ENCODE measurements around the gene LMBR1L. TPM values are rescaled to one million over a fixed set of nuclear protein-coding genes. Genes with fewer than 3 reads are reported as not detected.
A peak's percentile ranks its signal among the peaks of the same experiment; 100 is the strongest.
"Not testable (repeated sequence)": the region's sequence is repeated elsewhere in the genome, so short reads cannot be mapped to it uniquely, and the experiment has no call there.

LMBR1L gene, protein sequence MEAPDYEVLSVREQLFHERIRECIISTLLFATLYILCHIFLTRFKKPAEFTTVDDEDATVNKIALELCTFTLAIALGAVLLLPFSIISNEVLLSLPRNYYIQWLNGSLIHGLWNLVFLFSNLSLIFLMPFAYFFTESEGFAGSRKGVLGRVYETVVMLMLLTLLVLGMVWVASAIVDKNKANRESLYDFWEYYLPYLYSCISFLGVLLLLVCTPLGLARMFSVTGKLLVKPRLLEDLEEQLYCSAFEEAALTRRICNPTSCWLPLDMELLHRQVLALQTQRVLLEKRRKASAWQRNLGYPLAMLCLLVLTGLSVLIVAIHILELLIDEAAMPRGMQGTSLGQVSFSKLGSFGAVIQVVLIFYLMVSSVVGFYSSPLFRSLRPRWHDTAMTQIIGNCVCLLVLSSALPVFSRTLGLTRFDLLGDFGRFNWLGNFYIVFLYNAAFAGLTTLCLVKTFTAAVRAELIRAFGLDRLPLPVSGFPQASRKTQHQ
- polyA plus RNA-seq: 10 to 100 TPM; 22.5 to 38.7 (median 28.2) TPM

DNA sequence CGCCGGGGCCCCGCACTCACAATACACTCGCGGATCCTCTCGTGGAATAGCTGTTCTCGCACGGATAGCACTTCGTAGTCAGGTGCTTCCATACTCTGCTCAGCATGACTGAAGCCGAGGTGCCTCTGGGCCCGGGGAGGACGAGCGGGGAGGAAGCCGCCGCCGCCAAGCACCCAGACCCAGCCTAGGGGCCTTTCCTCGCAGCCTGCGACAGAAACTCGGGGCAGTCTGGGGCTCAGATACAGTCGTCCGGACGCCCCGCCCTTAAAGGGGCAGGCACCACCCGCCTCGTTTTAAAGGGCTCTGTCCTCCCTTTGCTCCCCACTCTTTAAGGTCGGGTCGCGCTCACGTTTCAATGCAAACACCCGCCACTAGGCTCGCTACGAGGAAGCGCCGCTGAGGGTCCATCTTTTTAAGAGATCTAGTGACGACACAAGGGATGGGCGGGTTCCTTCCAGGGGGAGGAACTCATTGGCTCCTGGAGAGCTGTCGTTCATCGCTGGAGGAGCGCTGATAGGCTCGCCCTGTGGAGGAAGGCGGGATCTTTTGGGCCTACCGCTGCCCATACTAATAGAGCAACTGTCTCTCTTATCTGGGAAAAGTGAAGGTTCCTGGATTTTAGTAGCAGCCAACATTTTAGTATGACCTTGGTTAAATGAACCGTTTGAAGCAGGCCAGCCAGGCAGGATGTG, at the start of gene LMBR1L:
Gene LMBR1L, minus strand, starts transcription at position 384 of the 692 bp plus-strand sequence. Its CDS starts 292 bp downstream, at position 92.
- H3K27ac ChIP-seq (ENCODE audit: low read depth, low read length): peak within 1 kb of the TSS; percentile 48
- 0% methylated on average over 43 of the region's 43 CpGs for WGBS, 3 donors

DNA sequence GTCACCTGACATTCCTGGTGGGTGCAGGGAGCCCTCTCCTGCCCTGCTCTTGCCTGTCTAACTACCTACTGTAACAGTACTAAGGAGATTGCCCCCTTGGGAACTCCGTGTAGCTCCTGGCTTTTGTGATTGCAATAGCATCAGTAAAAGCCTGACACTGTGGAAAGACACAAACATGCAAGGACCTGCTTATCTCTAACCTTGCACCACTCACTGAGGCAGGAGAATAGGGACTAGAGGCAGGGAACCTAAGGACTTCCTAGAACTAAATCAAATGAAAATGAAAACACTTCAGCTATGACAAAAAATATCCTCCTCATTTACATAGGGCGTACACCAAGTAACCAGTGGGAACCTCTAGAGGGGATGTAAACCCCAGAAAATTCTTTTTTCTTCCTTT, 49.8 kb upstream of the LMBR1L start:
- WGBS, 3 donors: 75 to 88% (median 84%) methylated on average over 2 of the region's 2 CpGs
- no peak overlapping the region for H3K27ac ChIP-seq (ENCODE audit: low read depth, low read length)

DNA sequence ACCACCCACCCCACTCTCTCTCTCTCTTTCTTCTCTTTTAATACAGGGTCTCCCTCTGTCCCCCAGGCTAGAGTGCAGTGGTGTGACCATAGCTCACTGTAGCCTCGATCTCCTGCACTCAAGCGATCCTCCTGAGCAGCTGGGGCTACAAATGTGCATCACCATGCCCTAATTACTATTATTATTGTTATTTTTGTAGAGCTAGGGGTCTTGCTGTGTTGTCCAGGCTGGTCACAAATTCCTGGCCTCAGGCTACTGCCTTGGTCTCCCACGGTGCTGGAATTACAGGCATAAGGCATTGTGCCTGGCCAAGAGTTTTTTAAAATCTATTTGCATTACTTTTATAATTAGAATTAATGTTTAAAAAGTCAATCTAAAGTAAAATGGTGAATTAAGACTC, 43.6 kb upstream of the LMBR1L start:
- 75 to 92% (median 78%) methylated on average over 3 of the region's 3 CpGs for WGBS, 3 donors
- no peak overlapping the region for H3K27ac ChIP-seq (ENCODE audit: low read depth, low read length)

DNA sequence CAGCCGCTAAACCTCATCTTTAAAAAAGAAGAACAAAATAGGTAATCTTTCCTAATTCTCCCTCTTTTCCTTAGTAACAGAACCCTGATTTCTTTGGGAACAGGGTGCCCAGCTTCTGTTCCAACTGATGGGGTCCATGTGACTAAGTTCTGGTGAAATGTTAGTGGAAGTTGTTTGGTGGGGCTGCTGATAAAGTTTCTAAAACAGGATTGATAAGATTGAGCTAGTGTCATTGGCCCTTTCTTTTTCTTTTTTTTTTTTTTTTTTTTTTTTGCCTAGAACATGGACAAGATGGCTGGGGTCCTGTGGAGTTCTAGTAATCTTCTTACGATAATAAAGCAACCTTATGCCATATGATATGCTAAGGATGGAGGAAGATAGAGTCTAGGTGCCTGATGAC, 36.7 kb upstream of the LMBR1L start:
- 95 to 100% (median 98%) methylated on average over 2 of the region's 2 CpGs for WGBS, 3 donors
- H3K27ac ChIP-seq (ENCODE audit: low read depth, low read length): no peak overlapping the region

DNA sequence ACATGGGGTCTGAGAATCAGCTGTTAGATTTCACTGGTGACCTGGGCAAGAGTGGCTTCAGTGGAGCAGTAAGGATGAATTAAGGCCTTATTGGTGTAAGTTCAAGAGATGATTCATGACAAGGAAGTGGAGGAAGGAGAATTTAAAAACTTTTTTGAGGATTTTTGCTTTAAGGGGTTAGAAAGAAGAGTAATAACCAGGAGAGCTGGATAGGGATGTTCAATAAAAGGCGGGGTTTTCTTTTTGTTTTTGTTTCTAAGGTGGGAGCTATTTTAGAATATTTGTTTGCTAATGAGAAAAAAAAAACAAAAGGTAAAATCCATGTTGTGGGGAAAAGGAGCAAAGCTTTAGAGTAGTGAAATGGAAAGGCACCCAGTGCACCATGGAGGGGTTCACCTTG, 35.8 kb upstream of the LMBR1L start:
- no peak overlapping the region for H3K27ac ChIP-seq (ENCODE audit: low read depth, low read length)
- WGBS, 3 donors: 93 to 100% (median 98%) methylated on average over 1 of the region's 1 CpG

DNA sequence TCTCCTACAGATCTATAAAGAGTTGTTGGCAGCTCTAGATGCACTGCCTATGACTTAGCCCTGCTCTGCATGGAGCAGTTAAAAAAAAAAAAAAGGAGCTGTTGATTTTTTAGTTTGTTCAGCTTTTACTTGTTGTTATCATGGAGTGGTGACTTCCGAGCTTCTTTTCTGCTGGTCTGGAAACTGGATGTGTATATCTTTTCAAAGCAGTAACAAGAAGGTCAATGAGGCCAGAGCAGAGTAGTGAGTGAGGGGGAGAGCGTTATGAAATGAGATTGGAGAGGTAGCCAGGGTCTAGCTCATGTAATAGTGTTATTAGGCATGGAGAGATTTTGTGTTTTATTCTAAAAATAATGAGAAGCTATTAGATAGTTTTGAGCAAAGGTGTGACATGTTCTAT, 33.7 kb upstream of the LMBR1L start:
- 83 to 88% (median 88%) methylated on average over 2 of the region's 2 CpGs for WGBS, 3 donors
- H3K27ac ChIP-seq (ENCODE audit: low read depth, low read length): no peak overlapping the region

DNA sequence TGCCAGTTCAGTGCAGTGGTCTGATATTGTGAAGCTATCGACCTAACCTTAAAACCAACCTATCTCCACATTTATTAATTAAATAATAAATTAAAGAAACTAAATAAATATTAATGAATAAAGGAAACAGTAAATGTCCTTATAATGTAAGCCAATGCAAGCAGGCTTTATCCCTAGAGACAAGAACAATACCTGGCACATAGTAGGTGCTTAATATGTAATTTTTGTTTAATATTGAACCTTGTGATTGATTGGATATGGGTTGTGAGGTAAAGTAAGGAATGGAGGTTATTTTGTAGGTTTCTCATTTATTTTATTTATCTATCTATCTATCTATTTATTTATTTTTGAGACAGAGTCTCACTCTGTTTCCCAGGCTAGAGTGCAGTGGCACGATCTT, 28.4 kb upstream of the LMBR1L start:
- H3K27ac ChIP-seq (ENCODE audit: low read depth, low read length): no peak overlapping the region
- 88 to 94% (median 90%) methylated on average over 2 of the region's 2 CpGs for WGBS, 3 donors

DNA sequence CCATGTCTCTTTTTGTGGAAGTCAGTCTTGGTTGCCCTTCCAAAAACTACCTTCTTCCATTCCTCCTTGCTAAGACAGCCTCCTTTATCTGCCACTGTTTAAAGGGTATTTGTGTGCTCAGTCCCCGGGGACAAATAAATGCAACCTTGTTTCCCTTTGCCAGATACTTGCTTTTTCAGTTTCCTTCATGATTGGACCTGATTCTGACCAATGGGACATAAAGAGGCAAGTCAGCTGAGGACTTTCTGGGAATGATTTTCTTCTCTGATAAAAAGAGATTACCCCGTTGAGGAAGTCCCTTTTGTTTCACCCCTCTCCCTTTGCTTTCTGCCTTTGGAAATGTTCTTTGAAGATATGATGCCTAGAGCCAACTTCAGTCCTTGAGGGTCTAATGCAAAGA, 27.9 kb upstream of the LMBR1L start:
- WGBS, 3 donors: 41 to 54% (median 46%) methylated on average over 2 of the region's 2 CpGs
- H3K27ac ChIP-seq (ENCODE audit: low read depth, low read length): no peak overlapping the region

DNA sequence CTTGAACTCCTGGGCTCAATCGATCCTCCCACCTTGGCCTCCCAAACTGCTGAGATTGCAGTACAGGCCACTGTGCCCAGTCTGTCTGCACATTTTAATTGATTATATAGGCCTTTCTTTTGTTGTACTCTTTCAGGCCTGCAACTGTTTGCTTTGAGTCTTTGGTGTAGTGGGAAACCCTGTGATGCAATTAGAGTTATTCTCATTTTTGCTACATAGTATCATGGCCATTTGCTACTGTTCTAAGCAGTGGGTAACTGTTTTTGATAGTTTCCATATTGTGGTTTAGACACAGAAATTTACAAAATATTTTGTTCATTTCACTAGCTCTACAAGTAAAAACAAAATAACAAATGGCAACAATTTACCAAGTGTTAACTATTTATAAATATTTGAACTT, 26.8 kb upstream of the LMBR1L start:
- WGBS, 3 donors: 95 to 100% (median 100%) methylated on average over 1 of the region's 1 CpG
- no peak overlapping the region for H3K27ac ChIP-seq (ENCODE audit: low read depth, low read length)

DNA sequence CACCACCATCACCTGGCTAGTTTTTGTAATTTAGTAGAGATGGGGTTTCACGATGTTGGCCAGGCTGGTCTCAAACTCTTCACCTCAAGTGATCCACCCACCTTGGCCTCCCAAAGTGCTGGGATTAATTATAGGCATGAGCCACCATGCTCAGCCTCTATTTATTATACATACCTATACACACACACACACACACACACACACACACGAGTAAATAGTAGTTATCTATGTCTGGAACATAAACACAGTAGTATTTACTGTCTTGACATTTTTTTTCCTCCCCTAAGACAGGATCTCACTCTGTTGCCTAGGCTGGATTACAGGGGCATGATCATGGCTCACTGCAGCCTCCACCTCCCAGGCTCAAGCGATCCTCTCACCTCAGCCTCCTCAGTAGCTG, 26.4 kb upstream of the LMBR1L start:
- 84 to 94% (median 93%) methylated on average over 3 of the region's 3 CpGs for WGBS, 3 donors
- H3K27ac ChIP-seq (ENCODE audit: low read depth, low read length): not testable (repeated sequence)

DNA sequence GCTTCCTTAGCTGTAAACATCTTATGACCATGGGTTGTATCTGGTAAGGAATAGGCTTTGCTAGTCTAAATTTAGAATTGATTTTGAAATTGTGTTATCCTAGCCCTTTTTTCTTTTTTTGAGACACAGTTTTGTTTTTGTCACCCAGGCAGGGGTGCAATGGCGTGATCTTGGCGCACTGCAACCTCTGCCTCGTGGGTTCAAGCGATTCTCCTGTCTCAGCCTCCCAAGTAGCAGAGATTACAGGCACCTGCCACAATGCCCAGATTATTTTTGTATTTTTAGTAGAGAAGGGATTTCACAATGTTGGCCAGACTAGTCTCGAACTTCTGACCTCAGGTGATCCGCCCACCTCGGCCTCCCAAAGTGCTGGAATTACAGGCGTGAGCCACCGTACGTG, 22.9 kb upstream of the LMBR1L start:
- no peak overlapping the region for H3K27ac ChIP-seq (ENCODE audit: low read depth, low read length)
- 86 to 91% (median 87%) methylated on average over 10 of the region's 10 CpGs for WGBS, 3 donors

DNA sequence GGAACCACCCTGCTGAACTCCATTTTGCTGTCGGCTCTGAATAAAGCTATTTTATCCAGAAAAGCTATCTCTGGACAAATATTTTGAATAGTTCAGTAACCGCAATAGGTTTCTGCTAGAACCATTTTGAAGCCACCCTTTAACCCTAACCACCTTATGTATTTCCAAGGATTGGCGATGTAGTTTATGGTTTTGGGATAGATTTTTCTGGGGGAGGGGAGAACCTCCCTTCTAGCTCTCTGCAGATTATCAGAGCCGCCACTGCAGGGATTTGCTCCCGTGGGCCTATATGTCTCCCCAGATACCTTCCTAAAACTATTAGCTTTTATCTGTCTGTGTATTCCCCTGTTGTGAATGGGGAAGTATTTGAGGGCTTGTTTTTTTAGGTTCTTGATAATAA, 22.4 kb upstream of the LMBR1L start:
- WGBS, 3 donors: 62 to 79% (median 78%) methylated on average over 5 of the region's 5 CpGs
- H3K27ac ChIP-seq (ENCODE audit: low read depth, low read length): no peak overlapping the region

DNA sequence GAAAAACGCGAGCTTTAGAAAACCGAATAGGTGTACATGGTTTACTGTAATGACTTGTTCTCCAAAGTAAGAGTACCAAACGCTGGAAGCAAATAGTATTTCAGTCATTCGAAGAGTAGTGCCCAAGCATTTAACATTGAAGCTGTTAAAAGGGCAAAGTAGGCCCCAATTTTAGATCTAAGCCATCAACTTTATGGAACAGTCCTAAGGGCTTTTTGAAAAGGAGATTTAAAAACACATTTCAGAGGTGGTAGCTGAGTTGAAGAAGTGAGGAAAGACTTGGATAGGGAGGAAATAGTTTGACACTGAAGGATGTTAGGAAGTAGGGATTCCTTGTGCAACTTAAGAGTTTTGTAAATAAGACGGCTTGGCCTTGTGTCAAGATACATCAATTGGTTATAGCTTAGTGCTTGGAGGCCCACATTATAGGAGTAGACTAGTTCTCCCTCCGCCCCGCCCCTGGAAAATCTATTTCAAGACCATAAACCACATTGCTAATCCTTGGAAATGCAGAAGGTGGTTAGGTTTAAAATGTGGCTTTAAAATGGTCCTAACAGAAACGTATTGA, 21.3 kb upstream of the LMBR1L start:
- 19 to 25% (median 21%) methylated on average over 9 of the region's 9 CpGs for WGBS, 3 donors
- no peak overlapping the region for H3K27ac ChIP-seq (ENCODE audit: low read depth, low read length)

DNA sequence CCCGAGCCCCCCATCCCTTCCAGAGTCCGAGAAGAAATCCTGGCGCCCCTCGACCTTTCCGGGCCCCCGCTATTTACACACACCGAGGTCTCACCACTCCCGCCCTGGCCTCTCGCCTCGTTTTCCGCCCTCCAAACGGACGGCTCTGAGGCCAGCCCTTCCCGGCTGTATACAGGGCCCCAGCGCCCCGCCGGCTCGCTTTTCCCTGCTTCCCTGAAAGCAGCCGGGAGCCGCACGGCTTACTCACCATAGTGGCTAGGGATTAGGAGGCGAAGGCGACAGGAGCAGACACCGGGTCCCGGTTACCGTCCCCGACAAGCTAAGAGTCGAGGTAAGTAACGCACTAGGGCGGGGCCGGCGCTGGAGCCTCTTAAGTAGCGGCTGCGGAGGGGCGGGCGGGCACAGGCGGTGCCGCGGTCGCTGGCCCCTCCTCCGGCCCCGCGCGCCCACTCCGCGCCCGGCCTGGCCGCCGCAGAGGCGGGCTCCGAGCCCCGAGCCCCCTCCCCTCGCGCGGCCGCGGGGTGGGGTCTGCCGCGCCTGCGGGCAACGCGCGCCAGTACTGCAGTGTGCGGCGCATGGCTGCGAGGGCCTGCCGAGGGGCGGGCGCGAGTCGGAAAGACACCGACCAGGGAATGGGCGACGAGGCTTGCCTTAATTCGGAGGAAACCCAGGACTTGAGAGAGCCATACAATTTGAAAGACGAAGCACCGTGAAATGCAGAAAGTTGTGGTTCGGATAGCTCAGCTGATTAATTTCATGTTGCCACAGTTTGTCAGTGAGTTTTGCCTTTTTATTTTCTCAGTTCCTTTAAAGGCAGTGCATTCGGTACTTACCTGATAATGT, 20.6 kb upstream of the LMBR1L start, which contains the start of gene TUBA1B:
Gene TUBA1B, minus strand, starts transcription at position 345 of the 843 bp plus-strand sequence. Its CDS starts 95 bp downstream, at position 250.
- peak within 1 kb of the TSS; percentile 98 for H3K27ac ChIP-seq (ENCODE audit: low read depth, low read length)
- 0 to 1% (median 1%) methylated on average over 69 to 79 of the region's 79 CpGs for WGBS, 3 donors

DNA sequence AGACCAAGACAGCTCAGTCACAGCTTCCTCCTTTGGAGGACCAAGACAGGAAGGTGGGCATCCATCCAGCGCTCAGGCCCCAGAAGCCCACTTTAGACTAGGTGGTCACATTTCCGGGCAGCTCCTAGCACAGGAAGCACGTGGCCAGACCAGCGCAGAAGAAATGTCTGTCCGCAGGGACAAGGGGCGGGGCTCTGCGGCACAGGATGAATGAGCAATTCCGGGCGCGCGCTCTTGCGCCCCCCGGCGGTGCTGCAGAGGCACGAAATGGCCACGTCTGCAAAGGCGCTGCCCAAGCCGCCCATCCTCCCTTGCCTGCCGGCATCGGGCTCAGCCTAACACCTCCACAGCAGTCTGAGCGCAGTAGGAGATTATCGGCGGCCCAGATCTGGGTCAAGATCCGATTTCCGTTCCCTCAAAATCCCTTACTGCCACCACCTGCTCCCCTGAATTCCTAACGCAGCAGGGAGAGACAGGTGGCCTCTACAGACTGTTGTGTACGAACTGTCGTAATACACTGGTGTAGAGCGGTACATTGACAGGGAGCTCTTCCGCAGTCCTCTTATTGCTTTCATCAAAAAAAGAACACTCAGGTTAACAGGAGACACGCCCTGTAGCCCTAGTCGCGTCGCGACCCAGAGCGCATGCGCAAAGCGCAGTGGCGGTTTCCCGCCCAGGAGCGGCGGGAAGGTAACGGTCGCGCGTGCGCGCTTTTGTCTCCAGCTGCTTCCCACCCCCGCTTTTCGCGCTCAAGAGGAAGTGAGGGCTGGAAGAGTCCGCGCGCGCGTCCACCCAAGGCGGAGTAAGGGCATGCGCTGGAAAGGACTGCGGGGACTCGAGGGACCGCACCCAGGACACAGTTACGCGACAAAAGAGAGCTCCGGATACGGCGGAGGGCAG, 19.8 kb upstream of the LMBR1L start:
- 0% methylated on average over 63 to 66 of the region's 66 CpGs for WGBS, 3 donors
- H3K27ac ChIP-seq (ENCODE audit: low read depth, low read length): peak overlapping the region; percentile 98

DNA sequence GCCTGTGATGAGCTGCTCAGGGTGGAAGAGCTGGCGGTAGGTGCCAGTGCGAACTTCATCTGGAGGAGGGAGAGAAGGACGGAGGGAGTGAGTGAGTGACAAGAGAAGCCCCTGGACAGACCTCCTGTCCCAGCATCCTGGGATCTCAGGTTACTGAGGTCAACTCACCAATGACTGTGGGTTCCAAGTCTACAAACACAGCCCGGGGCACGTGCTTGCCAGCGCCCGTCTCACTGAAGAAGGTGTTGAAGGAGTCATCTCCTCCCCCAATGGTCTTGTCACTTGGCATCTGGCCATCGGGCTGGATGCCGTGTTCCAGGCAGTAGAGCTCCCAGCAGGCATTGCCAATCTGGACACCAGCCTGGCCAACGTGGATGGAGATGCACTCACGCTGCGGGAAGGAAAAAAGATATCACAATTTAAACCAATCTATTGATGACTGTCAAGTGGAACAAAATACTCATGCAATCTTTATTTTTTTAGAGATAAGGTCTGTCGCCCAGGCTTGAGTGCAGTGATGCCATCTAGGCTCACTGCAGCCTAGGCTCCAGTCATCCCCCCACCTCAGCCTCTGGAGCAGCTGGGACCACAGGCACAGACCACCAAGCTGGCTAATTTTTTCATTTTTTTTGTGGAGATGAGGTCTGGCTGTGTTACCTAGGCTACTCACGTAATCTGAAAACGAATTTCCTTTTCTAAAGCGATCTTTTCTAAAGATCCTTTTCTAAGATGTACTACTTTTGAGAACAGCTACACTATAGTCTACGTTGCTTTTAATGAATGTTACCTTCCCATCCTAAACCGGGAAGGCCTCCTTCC, 18.9 kb upstream of the LMBR1L start:
- H3K27ac ChIP-seq (ENCODE audit: low read depth, low read length): peak overlapping the region; percentile 61
- 46 to 59% (median 47%) methylated on average over 18 of the region's 18 CpGs for WGBS, 3 donors

DNA sequence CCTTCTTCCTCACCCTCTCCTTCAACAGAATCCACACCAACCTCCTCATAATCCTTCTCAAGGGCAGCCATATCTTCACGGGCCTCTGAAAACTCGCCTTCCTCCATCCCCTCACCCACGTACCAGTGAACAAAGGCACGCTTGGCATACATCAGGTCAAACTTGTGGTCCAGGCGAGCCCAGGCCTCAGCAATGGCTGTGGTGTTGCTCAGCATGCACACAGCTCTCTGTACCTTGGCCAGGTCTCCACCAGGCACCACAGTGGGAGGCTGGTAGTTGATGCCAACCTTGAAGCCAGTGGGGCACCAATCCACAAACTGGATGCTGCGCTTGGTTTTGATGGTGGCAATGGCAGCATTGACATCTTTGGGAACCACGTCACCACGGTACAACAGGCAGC, 17.3 kb upstream of the LMBR1L start:
- not testable (repeated sequence) for H3K27ac ChIP-seq (ENCODE audit: low read depth, low read length)
- 89 to 96% (median 95%) methylated on average over 4 to 7 of the region's 8 CpGs for WGBS, 3 donors

Measured in adipose tissue (tissue), 3 donors.